WERI-Rb-1 (cell line): ENCODE data around the gene LYPLA2.
"Not testable (repeated sequence)": the region's sequence is repeated elsewhere in the genome, so short reads cannot be mapped to it uniquely, and the experiment has no call there.

Source experiments
- DNase-seq: peaks from one replicate; pipeline ENCODE4 v3.0.0-alpha.2; 2020
- H3K27ac ChIP-seq: fragments of 250-450 bp; sonication (Bioruptor Pico); 2 replicates; pipeline ENCODE4 v1.5.1; 2020; ENCODE audit warnings: mild to moderate bottlenecking, moderate library complexity
- H3K27me3 ChIP-seq: fragments of 250-450 bp; sonication (Bioruptor Pico); 2 replicates; pipeline ENCODE4 v1.5.1; 2021; ENCODE audit warnings: mild to moderate bottlenecking, low read depth, moderate library complexity; ENCODE audit not compliant: insufficient read depth, severe bottlenecking
- H3K36me3 ChIP-seq: fragments of 250-450 bp; sonication (Bioruptor Pico); 2 replicates; pipeline ENCODE4 v1.5.1; 2020; ENCODE audit warnings: mild to moderate bottlenecking, moderate library complexity
- H3K4me3 ChIP-seq: 2 replicates; pipeline ENCODE4 v1.5.1; 2011; ENCODE audit warnings: low read depth, mild to moderate bottlenecking, control low read depth, low read length
- H3K9me3 ChIP-seq: fragments of 250-450 bp; sonication (Bioruptor Pico); 2 replicates; pipeline ENCODE4 v1.5.1; 2021; ENCODE audit warnings: mild to moderate bottlenecking, moderate library complexity; ENCODE audit not compliant: severe bottlenecking
- CTCF ChIP-seq: IDR thresholded peaks from 2 replicates; pipeline ENCODE4 v1.5.1; 2011; ENCODE audit warnings: low read depth, mild to moderate bottlenecking, control low read depth, inconsistent platforms, low read length

The LYPLA2 gene

GRCh38 chr1:23793861-23794731 lies 3.2 kb downstream of the LYPLA2 start:
- Histone ChIP-seq H3K4me3 (no peak overlapping the region), H3K36me3 (peaks cover 40% of the 10 kb centered on the region), H3K27me3 (no peaks in the 10 kb centered on the region), H3K27ac (no peak overlapping the region), H3K9me3 (no peaks in the 10 kb centered on the region)
- no peak for TF ChIP-seq CTCF
- DNase-seq: no peak

- peaks cover 41% of the 10 kb centered on the region for H3K36me3 ChIP-seq
- not testable (repeated sequence) for H3K27me3 ChIP-seq, H3K4me3 ChIP-seq, H3K27ac ChIP-seq, DNase-seq, H3K9me3 ChIP-seq
Observed at GRCh38 chr1:23794732-23795182, 3.8 kb downstream of the LYPLA2 start.

- Histone ChIP-seq H3K27ac (no peak overlapping the region), H3K36me3 (peaks cover 41% of the 10 kb centered on the region), H3K4me3 (no peak overlapping the region), H3K27me3 (no peaks in the 10 kb centered on the region), H3K9me3 (no peaks in the 10 kb centered on the region)
- no peak for TF ChIP-seq CTCF
- DNase-seq: no peak
Observed at GRCh38 chr1:23795676-23796465, 4.9 kb downstream of the LYPLA2 start.

GRCh38 chr1:23796466-23797271 lies 5.7 kb downstream of the LYPLA2 start:
- H3K36me3 ChIP-seq: peaks cover 41% of the 10 kb centered on the region
- DNase-seq: no peak

GRCh38 chr1:23797478-23798448 lies 6.8 kb downstream of the LYPLA2 start:
- H3K27ac ChIP-seq: no peak overlapping the region
- no peak overlapping the region for H3K4me3 ChIP-seq
- TF ChIP-seq CTCF: no peak
- no peak for DNase-seq
- no peaks in the 10 kb centered on the region for H3K9me3 ChIP-seq
- peaks cover 41% of the 10 kb centered on the region for H3K36me3 ChIP-seq
- H3K27me3 ChIP-seq: no peaks in the 10 kb centered on the region

More at GRCh38 chr1:23796466-23797271, 5.7 kb downstream of the LYPLA2 start:
- Histone ChIP-seq H3K27ac (no peak overlapping the region), H3K4me3 (no peak overlapping the region), H3K9me3 (no peaks in the 10 kb centered on the region), H3K27me3 (no peaks in the 10 kb centered on the region)
- 0 out of 2 replicates have a peak, but pooled peaks have one; percentile 16 for TF ChIP-seq CTCF
